IPS DF 19.7 (cell line): ENCODE data around the gene CARMIL1.
"Not testable (repeated sequence)": the region's sequence is repeated elsewhere in the genome, so short reads cannot be mapped to it uniquely, and the experiment has no call there.

ENCODE experiments used
- DNase-seq: peaks from one replicate; pipeline ENCODE4 v3.0.0-alpha.2; 2013; ENCODE audit warnings: low read depth, low spot score

The CARMIL1 gene

GRCh38 chr6:25277386-25277785 lies 1.8 kb upstream of the CARMIL1 start:
- no peak for DNase-seq

- no peak for DNase-seq
These were observed 1.3 kb upstream of the CARMIL1 start for GRCh38 chr6:25277857-25278256.

DNA sequence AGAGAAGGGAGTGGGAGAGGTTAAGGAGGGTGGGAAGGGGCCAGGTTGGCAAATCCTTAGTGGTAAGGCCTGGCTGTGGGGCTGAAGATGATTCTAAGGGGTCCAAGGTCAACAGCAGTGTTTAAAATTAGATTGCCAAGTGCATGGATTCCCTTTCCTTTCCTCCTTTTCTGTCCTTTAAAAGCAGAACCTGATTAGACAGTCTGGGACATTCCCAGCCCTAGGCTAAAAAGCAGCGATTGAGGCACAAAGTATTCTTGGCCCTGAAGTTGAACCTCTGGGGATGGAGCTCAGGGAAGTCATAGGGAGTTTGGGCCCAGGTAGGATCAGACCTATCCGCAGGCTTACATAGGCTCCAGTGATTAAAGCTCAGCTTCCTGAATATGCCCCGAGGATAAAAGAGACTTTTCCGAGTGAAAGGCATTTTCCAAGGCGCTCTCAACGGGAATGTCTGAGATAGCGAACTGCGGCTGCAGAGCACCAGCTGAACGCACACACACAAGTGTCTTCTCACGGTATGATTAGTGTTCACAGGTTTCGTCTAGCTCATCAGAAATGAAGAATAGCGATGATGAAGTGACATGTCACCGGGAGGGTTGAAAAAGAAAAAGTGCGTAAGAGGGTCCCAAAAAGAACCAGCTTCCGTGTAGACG lies 787 bp upstream of the CARMIL1 start:
- no peak for DNase-seq

- DNase-seq: no peak
These were observed 672 bp downstream of the CARMIL1 start for GRCh38 chr6:25279748-25280343.

GRCh38 chr6:25280344-25281074 lies 1.3 kb downstream of the CARMIL1 start:
- DNase-seq: no peak

GRCh38 chr6:25286891-25287290 lies 7.7 kb downstream of the CARMIL1 start:
- DNase-seq: no peak

- DNase-seq: no peak
These were observed 8.8 kb downstream of the CARMIL1 start for GRCh38 chr6:25287941-25288340.

GRCh38 chr6:25288518-25288917 lies 9.3 kb downstream of the CARMIL1 start:
- no peak for DNase-seq

DNA sequence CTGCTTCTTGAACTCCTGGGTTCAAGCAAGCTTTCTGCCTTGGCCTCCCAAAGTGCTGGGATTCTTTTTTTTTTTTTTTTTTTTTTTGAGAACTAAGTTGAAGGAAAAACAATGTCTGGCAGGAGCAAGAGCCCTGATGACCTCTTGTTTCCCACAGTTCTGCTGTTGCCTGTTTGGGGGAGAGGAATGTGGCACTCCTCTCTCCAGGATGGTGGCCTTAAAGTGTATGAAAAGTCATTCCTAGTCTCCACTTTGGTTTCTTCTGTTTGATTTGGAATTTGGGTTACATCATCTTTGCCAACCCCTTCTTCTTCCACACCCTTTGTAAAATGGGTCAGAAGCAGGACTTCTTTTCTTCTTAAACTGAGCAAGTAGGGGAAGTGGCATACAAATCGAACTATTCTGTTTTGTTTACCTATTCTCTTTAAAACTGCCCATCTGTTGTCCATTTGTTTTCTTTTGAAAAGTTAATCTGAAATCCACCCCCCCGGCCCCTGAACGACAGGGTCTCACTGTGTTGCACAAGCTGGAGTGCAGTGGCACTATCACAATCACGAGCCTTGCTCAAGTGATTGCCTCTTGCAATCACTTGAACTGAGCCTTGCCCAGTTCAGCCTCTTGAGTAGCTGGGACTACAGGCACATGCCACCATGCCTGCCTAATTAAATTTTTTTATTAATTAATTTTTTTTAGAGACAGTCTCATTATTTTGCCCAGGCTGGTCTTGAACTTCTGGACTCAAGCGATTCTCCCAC lies 11.3 kb downstream of the CARMIL1 start:
- no peak for DNase-seq

GRCh38 chr6:25292384-25292783 lies 13.2 kb downstream of the CARMIL1 start:
- no peak for DNase-seq

DNA sequence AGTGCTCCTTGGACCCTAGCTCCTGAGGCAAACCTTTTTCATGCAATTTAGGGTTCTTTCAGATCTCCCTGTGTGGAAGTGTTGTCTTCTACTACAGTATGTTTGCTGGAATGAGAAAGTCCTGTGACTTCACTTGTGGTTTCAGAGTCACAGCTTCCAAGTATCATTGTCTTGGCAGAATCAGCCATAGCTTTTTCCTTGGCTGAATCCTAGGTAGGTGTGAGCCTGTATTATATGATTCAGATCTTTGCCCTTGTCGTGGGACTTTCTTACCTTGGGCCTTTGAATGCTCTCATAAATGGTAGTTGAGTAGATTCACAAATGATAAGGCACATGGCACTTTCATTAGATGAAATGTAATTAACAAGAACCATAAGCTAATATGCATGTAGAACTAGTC lies 16.5 kb downstream of the CARMIL1 start:
- no peak for DNase-seq

DNA sequence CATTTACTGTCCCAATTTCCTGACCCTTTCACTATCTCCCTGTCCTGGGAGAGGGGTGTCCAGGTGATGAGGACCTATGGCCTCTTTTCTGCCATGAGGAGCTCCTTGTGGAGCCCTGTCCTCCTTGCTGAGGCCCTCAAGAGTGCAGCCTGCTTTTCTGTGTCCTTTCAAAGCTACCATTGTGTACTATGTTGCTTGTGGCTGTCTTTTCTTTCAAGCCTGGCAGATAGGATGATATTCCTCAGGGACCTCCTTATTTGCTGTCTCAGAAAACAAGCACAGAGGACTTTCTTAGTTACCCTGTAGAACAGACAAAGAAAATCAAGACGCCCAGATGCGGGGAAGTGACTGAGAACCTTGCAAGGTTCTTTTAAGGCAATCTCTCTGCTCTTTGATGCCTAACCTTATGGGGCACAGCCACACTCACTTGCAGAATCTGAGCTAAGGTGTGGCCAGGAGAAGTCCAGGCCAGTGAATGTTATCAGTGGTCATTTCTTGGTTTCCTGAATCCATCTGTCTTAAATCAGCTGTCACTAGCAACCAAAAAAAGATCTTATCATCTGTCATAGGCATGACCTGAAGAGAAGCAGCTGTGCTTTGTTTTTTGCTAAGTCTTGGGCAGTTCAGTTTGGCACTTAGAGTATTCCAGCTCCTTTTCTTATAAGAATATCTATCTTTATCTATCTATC lies 17.2 kb downstream of the CARMIL1 start:
- no peak for DNase-seq

DNA sequence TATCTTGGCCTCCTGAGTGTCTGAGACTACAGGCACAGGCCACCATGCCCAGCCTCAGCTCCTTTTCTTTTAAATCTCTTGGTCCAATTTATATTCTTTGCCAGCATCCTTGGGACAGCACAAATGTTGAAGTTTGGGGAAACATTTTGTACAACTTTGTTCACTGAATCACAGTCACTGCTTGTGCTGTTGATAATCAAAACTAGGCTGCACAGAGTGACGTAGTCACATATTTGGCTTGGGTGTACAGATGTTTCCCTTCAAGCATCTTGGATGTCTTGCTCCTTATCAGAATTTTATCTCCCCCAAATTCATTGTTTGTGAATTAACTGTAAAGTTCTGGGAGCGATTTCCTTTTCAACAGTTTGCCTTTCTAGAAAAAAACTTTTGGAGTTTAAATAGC lies 17.9 kb downstream of the CARMIL1 start:
- DNase-seq: no peak

- no peak for DNase-seq
These were observed 18.8 kb downstream of the CARMIL1 start for GRCh38 chr6:25297823-25298522.

DNA sequence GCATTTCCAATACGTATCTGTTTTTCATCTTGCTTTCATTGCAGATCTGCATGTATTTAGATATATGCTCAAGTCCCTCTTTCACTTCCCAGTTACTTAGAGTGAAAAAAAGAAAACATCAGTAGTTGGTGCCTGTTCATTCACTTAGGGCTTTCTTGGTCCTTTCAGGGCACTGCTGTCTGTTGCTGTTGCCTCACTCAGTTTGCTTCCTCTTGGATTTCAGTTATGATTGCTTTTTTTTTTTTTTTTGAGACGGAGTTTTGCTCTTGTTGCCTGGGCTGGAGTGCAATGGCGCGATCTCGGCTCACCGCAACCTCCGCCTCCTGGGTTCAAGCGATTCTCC lies 19.3 kb downstream of the CARMIL1 start:
- not testable (repeated sequence) for DNase-seq

DNA sequence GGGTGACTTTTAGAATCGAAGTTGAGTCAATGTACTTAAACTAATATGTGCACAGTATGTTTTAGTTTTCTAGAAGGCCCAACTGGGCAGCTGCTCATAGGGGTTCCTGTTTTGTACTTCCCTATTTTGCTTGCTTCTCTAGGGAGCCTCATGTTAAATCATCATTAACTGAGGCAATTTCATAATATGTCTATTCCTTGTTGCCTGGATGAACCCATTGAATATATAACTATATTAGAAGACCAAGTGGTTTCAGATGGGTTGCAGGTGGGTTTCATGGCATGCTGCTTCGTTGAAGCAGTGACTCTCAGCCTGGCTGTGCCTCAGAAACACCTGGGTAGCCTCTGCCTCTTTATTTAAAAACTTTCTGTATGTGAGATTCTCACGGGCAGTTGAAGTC lies 22.2 kb downstream of the CARMIL1 start:
- DNase-seq: no peak

GRCh38 chr6:25302151-25302550 lies 23.0 kb downstream of the CARMIL1 start:
- DNase-seq: no peak

- DNase-seq: no peak
These were observed 23.5 kb downstream of the CARMIL1 start for GRCh38 chr6:25302677-25303128.

- DNase-seq: no peak
These were observed 24.1 kb downstream of the CARMIL1 start for GRCh38 chr6:25303254-25303653.

DNA sequence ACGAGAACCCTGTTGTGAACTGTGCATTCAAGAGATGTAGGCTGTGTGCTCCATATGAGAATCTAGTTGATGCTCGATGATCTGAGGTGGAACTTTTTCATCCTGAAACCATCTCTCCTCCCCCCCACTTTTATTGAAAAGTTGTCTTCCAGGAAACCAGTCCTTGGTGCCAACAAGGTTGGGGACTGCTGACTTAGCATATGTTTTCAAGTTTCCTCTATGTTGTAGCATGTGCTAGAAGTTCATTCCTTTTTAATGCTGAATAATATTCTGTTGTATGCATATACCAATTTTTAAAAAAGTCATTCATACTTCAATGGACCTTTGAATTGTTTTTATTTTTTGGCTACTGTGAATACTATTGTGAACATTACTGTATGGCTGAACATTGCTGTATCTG lies 27.2 kb downstream of the CARMIL1 start:
- no peak for DNase-seq
